Measurements from ENCODE around the gene ARSI. TPM values are rescaled to one million over a fixed set of nuclear protein-coding genes. Genes with fewer than 3 reads are reported as not detected.

ARSI gene
- total and polyA plus RNA-seq, 2 of the 4 experiments (the other 2 are of a cell fraction), result 14.8 to 15.2 TPM

DNA sequence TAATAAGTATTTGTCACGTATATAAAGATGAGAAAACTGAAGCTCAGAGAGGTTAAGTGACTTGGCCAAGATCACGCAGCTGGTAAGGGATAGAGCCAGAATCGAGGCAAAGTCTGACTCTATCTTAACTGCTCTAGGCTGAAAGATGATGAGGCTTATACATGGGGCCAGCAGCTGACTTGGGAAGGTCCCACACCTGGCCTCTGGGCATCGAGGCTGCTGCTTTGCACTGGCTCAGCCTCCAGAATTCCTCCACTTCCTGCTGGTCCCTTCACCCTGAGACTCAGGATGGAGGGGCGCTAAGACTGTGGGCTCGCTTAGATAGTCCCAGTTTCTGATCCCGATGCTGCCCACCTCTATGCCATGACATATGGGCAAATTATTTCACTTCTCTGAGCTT is 48.3 kb downstream of the ARSI start:
- Histone ChIP-seq H3K4ac (ENCODE audit: low read depth, low read length) (no peak overlapping the region), H3K9me3 (ENCODE audit: control insufficient read depth, insufficient read depth, low read length) (no peaks in the 10 kb centered on the region), H2AFZ (replicated peaks; ENCODE audit: low read length, poor library complexity) (no peak overlapping the region), H3K18ac (ENCODE audit: low read depth, low read length) (no peak overlapping the region), H3K4me2 (ENCODE audit: low read depth, low read length) (no peak overlapping the region), H2BK15ac (ENCODE audit: low read depth, low read length) (no peak overlapping the region), H4K5ac (ENCODE audit: low read depth, low read length) (no peak overlapping the region), H4K20me1 (ENCODE audit: insufficient read depth, low read length) (no peaks in the 10 kb centered on the region), H3K56ac (ENCODE audit: extremely low read depth, insufficient read depth, low read length) (no peak overlapping the region), H3K4me1 (ENCODE audit: control insufficient read depth, insufficient read depth, low read length) (peaks cover 2% of the 10 kb centered on the region; the same call in 1 of the 2 replicates), H4K91ac (ENCODE audit: insufficient read depth, low read depth, low read length) (no peak overlapping the region), H3K9ac (ENCODE audit: low read depth, low read length) (no peak overlapping the region), H3K27me3 (ENCODE audit: control insufficient read depth, insufficient read depth, low read length) (no peaks in the 10 kb centered on the region; the same call in 1 of the 2 replicates), H3K4me3 (ENCODE audit: insufficient read depth, low read depth, low read length) (no peak overlapping the region), H3K14ac (replicated peaks; ENCODE audit: low read depth, low read length) (no peak overlapping the region), H2BK5ac (ENCODE audit: low read depth, low read length, poor library complexity, severe bottlenecking) (no peak overlapping the region), H3K79me1 (ENCODE audit: low read depth in 1 of 2, low read length in 2 of 2) (no peaks in the 10 kb centered on the region), H3K27ac (ENCODE audit: insufficient read depth, low read length) (no peak overlapping the region), H2BK120ac (ENCODE audit: low read depth, low read length) (no peak overlapping the region), H3K9me1 (ENCODE audit: insufficient read depth, low read length) (no peaks in the 10 kb centered on the region), H2AK5ac (ENCODE audit: low read depth, low read length) (no peak overlapping the region), H2BK20ac (ENCODE audit: low read depth, low read length) (no peak overlapping the region), H3K23ac (ENCODE audit: low read depth, low read length) (no peak overlapping the region), H2AK9ac (replicated peaks; ENCODE audit: low read depth, low read length, poor library complexity) (no peak overlapping the region), H4K8ac (ENCODE audit: low read depth in 2 of 2, low read length in 2 of 2) (no peak overlapping the region), H3K36me3 (ENCODE audit: control insufficient read depth, insufficient read depth, low read length) (no peaks in the 10 kb centered on the region)
- DNase-seq (no peak), ATAC-seq (ENCODE audit: low read depth) (no peak)
- in situ Hi-C loops (cut with MboI; ENCODE audit: low sequenced_read_pairs), result no loop called here
- intact Hi-C loops (cut with micrococcal nuclease), result no loop called here
- CTCF ChIA-PET, result no interaction called here
- BruUV-seq (replicated peaks), result no TSS peak
- TF ChIP-seq FOS (IDR thresholded peaks at IDR 0.05; ENCODE audit: low read depth, low read length) (no peak), SMC3 (IDR thresholded peaks at IDR 0.05; ENCODE audit: low read depth, low read length) (no peak), RAD21 (IDR thresholded peaks at IDR 0.05; ENCODE audit: low read length) (no peak), RFX5 (IDR thresholded peaks at IDR 0.05; ENCODE audit: low read depth, low read length) (no peak), MXI1 (IDR thresholded peaks at IDR 0.05; ENCODE audit: borderline replicate concordance, low read depth, low read length) (no peak), CEBPB (IDR thresholded peaks at IDR 0.05; ENCODE audit: low read depth, low read length) (no peak), RCOR1 (IDR thresholded peaks at IDR 0.05; ENCODE audit: insufficient replicate concordance, low read length) (no peak), BHLHE40 (IDR thresholded peaks at IDR 0.05; ENCODE audit: low read depth, low read length) (no peak), NFE2L2 (IDR thresholded peaks at IDR 0.05; ENCODE audit: low read depth, low read length) (no peak), CHD1 (IDR thresholded peaks at IDR 0.05; ENCODE audit: low read depth, low read length) (no peak), MAFK (IDR thresholded peaks at IDR 0.05; ENCODE audit: low read depth, low read length) (no peak), MAZ (IDR thresholded peaks at IDR 0.05; ENCODE audit: borderline replicate concordance, low read depth, low read length) (no peak), POLR2A (IDR thresholded peaks at IDR 0.05; ENCODE audit: low read depth, low read length) (no peak)
- TF ChIP-seq, protein P1, sequence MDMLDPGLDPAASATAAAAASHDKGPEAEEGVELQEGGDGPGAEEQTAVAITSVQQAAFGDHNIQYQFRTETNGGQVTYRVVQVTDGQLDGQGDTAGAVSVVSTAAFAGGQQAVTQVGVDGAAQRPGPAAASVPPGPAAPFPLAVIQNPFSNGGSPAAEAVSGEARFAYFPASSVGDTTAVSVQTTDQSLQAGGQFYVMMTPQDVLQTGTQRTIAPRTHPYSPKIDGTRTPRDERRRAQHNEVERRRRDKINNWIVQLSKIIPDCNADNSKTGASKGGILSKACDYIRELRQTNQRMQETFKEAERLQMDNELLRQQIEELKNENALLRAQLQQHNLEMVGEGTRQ (IDR thresholded peaks at IDR 0.05; ENCODE audit: low read depth, low read length), result no peak
- TF ChIP-seq, protein P2, sequence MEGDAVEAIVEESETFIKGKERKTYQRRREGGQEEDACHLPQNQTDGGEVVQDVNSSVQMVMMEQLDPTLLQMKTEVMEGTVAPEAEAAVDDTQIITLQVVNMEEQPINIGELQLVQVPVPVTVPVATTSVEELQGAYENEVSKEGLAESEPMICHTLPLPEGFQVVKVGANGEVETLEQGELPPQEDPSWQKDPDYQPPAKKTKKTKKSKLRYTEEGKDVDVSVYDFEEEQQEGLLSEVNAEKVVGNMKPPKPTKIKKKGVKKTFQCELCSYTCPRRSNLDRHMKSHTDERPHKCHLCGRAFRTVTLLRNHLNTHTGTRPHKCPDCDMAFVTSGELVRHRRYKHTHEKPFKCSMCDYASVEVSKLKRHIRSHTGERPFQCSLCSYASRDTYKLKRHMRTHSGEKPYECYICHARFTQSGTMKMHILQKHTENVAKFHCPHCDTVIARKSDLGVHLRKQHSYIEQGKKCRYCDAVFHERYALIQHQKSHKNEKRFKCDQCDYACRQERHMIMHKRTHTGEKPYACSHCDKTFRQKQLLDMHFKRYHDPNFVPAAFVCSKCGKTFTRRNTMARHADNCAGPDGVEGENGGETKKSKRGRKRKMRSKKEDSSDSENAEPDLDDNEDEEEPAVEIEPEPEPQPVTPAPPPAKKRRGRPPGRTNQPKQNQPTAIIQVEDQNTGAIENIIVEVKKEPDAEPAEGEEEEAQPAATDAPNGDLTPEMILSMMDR (conservative IDR thresholded peaks at IDR 0.05; ENCODE audit: low read depth, low read length), result no peak
- TF ChIP-seq, protein P3, sequence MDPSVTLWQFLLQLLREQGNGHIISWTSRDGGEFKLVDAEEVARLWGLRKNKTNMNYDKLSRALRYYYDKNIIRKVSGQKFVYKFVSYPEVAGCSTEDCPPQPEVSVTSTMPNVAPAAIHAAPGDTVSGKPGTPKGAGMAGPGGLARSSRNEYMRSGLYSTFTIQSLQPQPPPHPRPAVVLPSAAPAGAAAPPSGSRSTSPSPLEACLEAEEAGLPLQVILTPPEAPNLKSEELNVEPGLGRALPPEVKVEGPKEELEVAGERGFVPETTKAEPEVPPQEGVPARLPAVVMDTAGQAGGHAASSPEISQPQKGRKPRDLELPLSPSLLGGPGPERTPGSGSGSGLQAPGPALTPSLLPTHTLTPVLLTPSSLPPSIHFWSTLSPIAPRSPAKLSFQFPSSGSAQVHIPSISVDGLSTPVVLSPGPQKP (IDR thresholded peaks at IDR 0.05; ENCODE audit: borderline replicate concordance, low read depth, low read length), result no peak
- dilution Hi-C loops (cut with HindIII; ENCODE audit: low sequenced_read_pairs, unreplicated experiment), result no loop called here
- WGBS, 2 experiments (ENCODE audit: extremely low coverage in 2 of 2, insufficient read length in 1 of 2), result 20% methylated on average over 1 of the region's 7 CpGs; no CpG with 5 or more reads in 1 of the 2 experiments
- POLR2A ChIA-PET (ENCODE audit: unreplicated experiment), result no interaction called here
